H1 (cell line): ENCODE measurements around the gene LRATD1.

Experiments
- CREB1 ChIP-seq: IDR thresholded peaks from 2 replicates; pipeline ENCODE4 v1.6.1; 2012; ENCODE audit warnings: inconsistent platforms
- EGR1 ChIP-seq: IDR thresholded peaks from 2 replicates; pipeline ENCODE4 v1.6.1; 2011; ENCODE audit warnings: low read depth, low read length, borderline replicate concordance
- EZH2 ChIP-seq: fragments of 200-600 bp; sonication (generic); IDR thresholded peaks from 2 replicates; pipeline ENCODE4 v1.7.1; 2012; ENCODE audit warnings: low read depth, mild to moderate bottlenecking, moderate library complexity, low read length, inconsistent platforms; ENCODE audit not compliant: severe bottlenecking
- MAX ChIP-seq: IDR thresholded peaks from 2 replicates; pipeline ENCODE4 v1.6.1; 2012; ENCODE audit warnings: inconsistent platforms
- RAD21 ChIP-seq, 2 experiments: IDR thresholded peaks in 1 of 2; conservative IDR thresholded peaks in 1 of 2; 2 replicates each; pipeline ENCODE4 v1.6.1; 2011; ENCODE audit warnings: low read depth in 2 of 2, low read length in 2 of 2, improper control_type of control experiment in 1 of 2, inconsistent platforms in 1 of 2, mild to moderate bottlenecking in 1 of 2, moderate library complexity in 1 of 2
- RFX5 ChIP-seq: IDR thresholded peaks from 2 replicates; pipeline ENCODE4 v1.6.1; 2011; ENCODE audit warnings: low read depth, low read length, improper control_type of control experiment, borderline replicate concordance
- RNF2 ChIP-seq: fragments of 200-900, 300-1000 bp; sonication (generic); IDR thresholded peaks from 2 replicates; pipeline ENCODE4 v1.7.1; 2016; ENCODE audit warnings: borderline replicate concordance, low read depth, mild to moderate bottlenecking, antibody characterized with exemption, low read length; ENCODE audit not compliant: poor library complexity, severe bottlenecking; ENCODE audit errors: missing control alignments
- SIRT6 ChIP-seq: IDR thresholded peaks from one replicate; pipeline ENCODE4 v1.7.1; 2012; ENCODE audit warnings: low read length, inconsistent platforms
- SP1 ChIP-seq: IDR thresholded peaks from 2 replicates; pipeline ENCODE4 v1.6.1; 2011; ENCODE audit warnings: low read depth, low read length
- SUZ12 ChIP-seq: fragments of 200-600 bp; sonication (generic); IDR thresholded peaks from 2 replicates; pipeline ENCODE4 v1.6.1; 2012; ENCODE audit warnings: mild to moderate bottlenecking, inconsistent platforms, low read length, moderate library complexity, mixed read lengths
- TAF1 ChIP-seq: IDR thresholded peaks from 2 replicates; pipeline ENCODE4 v1.6.1; 2011; ENCODE audit warnings: mild to moderate bottlenecking, low read depth, low read length
- TEAD4 ChIP-seq: IDR thresholded peaks from 2 replicates; pipeline ENCODE4 v1.6.1; 2012; ENCODE audit warnings: low read depth, low read length, inconsistent platforms, mixed read lengths
- TF ChIP-seq, protein P1 (sequence below), 3 experiments: IDR thresholded peaks; 1 replicate in 2 of 3; 2 replicates in 1 of 3; pipeline versions ENCODE4 v1.5.1 to v1.6.1; 2011; ENCODE audit warnings: low read length in 3 of 3, mild to moderate bottlenecking in 3 of 3, inconsistent platforms in 2 of 3, low read depth in 1 of 3, moderate library complexity in 1 of 3; ENCODE audit not compliant: insufficient read depth in 1 of 3; ENCODE audit errors: control extremely low read depth in 1 of 3
- TF ChIP-seq, protein P2 (sequence below): IDR thresholded peaks from 2 replicates; pipeline ENCODE4 v1.6.1; 2011; ENCODE audit warnings: low read length, improper control_type of control experiment

GRCh38 chr2:14602309-14602708 lies 30.2 kb upstream of the LRATD1 start:
- TF ChIP-seq, protein P1, sequence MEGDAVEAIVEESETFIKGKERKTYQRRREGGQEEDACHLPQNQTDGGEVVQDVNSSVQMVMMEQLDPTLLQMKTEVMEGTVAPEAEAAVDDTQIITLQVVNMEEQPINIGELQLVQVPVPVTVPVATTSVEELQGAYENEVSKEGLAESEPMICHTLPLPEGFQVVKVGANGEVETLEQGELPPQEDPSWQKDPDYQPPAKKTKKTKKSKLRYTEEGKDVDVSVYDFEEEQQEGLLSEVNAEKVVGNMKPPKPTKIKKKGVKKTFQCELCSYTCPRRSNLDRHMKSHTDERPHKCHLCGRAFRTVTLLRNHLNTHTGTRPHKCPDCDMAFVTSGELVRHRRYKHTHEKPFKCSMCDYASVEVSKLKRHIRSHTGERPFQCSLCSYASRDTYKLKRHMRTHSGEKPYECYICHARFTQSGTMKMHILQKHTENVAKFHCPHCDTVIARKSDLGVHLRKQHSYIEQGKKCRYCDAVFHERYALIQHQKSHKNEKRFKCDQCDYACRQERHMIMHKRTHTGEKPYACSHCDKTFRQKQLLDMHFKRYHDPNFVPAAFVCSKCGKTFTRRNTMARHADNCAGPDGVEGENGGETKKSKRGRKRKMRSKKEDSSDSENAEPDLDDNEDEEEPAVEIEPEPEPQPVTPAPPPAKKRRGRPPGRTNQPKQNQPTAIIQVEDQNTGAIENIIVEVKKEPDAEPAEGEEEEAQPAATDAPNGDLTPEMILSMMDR (IDR thresholded peaks at IDR 0.05; ENCODE audit: control extremely low read depth in 1 of 3, insufficient read depth in 1 of 3, low read depth in 1 of 3, low read length in 3 of 3) = no peak
- TF ChIP-seq SIRT6 (no peak), CREB1 (no peak), TEAD4 (no peak), MAX (no peak), EGR1 (no peak), SP1 (no peak), RNF2 (no peak), RAD21 (IDR thresholded peaks at IDR 0.05 in 1 of 2, conservative IDR thresholded peaks at IDR 0.05 in 1 of 2; ENCODE audit: low read depth in 2 of 2, low read length in 2 of 2) (no peak), EZH2 (no peak), SUZ12 (no peak), RFX5 (no peak), TAF1 (no peak)
- TF ChIP-seq, protein P2, sequence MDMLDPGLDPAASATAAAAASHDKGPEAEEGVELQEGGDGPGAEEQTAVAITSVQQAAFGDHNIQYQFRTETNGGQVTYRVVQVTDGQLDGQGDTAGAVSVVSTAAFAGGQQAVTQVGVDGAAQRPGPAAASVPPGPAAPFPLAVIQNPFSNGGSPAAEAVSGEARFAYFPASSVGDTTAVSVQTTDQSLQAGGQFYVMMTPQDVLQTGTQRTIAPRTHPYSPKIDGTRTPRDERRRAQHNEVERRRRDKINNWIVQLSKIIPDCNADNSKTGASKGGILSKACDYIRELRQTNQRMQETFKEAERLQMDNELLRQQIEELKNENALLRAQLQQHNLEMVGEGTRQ = no peak
